SK-N-SH (cell line): ENCODE measurements around the gene VTN. TPM values are rescaled to one million over a fixed set of nuclear protein-coding genes. Genes with fewer than 3 reads are reported as not detected.

Experiments
- CTCF ChIA-PET: fragments of 300-600, 350-600 bp; formaldehyde crosslinking; extraction: SDS; loops from one replicate; lab custom pipeline; 2021; lab: Yijun Ruan, JAX
- POLR2A ChIA-PET: fragments of 350-600 bp; sonication (Branson Sonifier 250); formaldehyde crosslinking; extraction: SDS; loops from one replicate; lab custom pipeline; 2020; ENCODE audit warnings: antibody characterized with exemption, inconsistent platforms; lab: Yijun Ruan, JAX
- DNase-seq: peaks from one replicate; pipeline ENCODE4 v3.0.0; 2012
- H2AFZ ChIP-seq: fragments of 200-600 bp; sonication (generic); 2 replicates; pipeline ENCODE4 v1.8.1; 2016; ENCODE audit warnings: antibody characterized with exemption, mild to moderate bottlenecking, low read depth
- H3F3A ChIP-seq: fragments of 200-600 bp; sonication (generic); replicated peaks from 2 replicates; pipeline ENCODE3; 2016; ENCODE audit warnings: antibody characterized with exemption, mild to moderate bottlenecking; ENCODE audit not compliant: insufficient read depth
- H3K27ac ChIP-seq, 2 experiments: fragments of 200-500 bp in 1 of 2; fragments of 200-600 bp in 1 of 2; sonication (Bioruptor generic) in 1 of 2; sonication (generic), shearing (Covaris generic) in 1 of 2; 2 replicates each; pipeline versions ENCODE4 v1.5.1 to v1.6.1; 2014 to 2016; ENCODE audit warnings: low read depth in 2 of 2, inconsistent platforms in 1 of 2, low read length in 1 of 2, mild to moderate bottlenecking in 1 of 2, mixed read lengths in 1 of 2
- H3K27me3 ChIP-seq: fragments of 200-600 bp; sonication (generic), shearing (Covaris generic); 2 replicates; pipeline ENCODE4 v1.6.1; 2016; ENCODE audit warnings: mixed run types; ENCODE audit not compliant: insufficient read depth
- H3K36me3 ChIP-seq, 2 experiments: fragments of 200-500 bp in 1 of 2; fragments of 200-600 bp in 1 of 2; sonication (Bioruptor generic) in 1 of 2; sonication (generic) in 1 of 2; replicated peaks in 1 of 2; 2 replicates each; pipeline versions ENCODE3 to v1.5.1; 2014 to 2016; ENCODE audit warnings: low read length in 1 of 2, mild to moderate bottlenecking in 1 of 2; ENCODE audit not compliant: insufficient read depth in 2 of 2, control insufficient read depth in 1 of 2
- H3K4me1 ChIP-seq, 2 experiments: fragments of 200-500 bp in 1 of 2; fragments of 200-600 bp in 1 of 2; sonication (Bioruptor generic) in 1 of 2; sonication (generic), shearing (Covaris generic) in 1 of 2; 2 replicates each; pipeline versions ENCODE4 v1.5.1 to v1.6.1; 2014 to 2016; ENCODE audit warnings: low read depth in 1 of 2, low read length in 1 of 2, mixed run types in 1 of 2; ENCODE audit not compliant: insufficient read depth in 2 of 2, control insufficient read depth in 1 of 2
- H3K4me2 ChIP-seq: fragments of 200-600 bp; sonication (generic), shearing (Covaris generic); 2 replicates; pipeline ENCODE4 v1.6.1; 2017; ENCODE audit warnings: mixed run types
- H3K4me3 ChIP-seq, 2 experiments: fragments of 200-500 bp in 1 of 2; fragments of 200-600 bp in 1 of 2; sonication (Bioruptor generic) in 1 of 2; sonication (generic), shearing (Covaris generic) in 1 of 2; 2 replicates each; pipeline versions ENCODE4 v1.5.1 to v1.8.1; 2014 to 2016; ENCODE audit warnings: low read depth in 2 of 2, inconsistent platforms in 1 of 2, low read length in 1 of 2, mild to moderate bottlenecking in 1 of 2, mixed read lengths in 1 of 2, moderate library complexity in 1 of 2
- H3K79me2 ChIP-seq: fragments of 200-600 bp; sonication (generic); 2 replicates; pipeline ENCODE4 v1.8.1; 2017; ENCODE audit warnings: mild to moderate bottlenecking; ENCODE audit not compliant: insufficient read depth
- H3K9ac ChIP-seq: fragments of 200-600 bp; sonication (generic); 2 replicates; pipeline ENCODE4 v1.6.1; 2017; ENCODE audit warnings: mixed run types
- H3K9me2 ChIP-seq: fragments of 200-600 bp; sonication (generic); 2 replicates; pipeline ENCODE4 v1.6.1; 2017; ENCODE audit warnings: mixed run types
- H3K9me3 ChIP-seq: fragments of 200-600 bp; sonication (generic); 2 replicates; pipeline ENCODE4 v1.6.1; 2017; ENCODE audit warnings: mixed run types, mild to moderate bottlenecking, moderate library complexity
- H4K20me1 ChIP-seq: fragments of 200-600 bp; sonication (generic); 2 replicates; pipeline ENCODE4 v1.6.1; 2017; ENCODE audit warnings: mild to moderate bottlenecking, mixed run types; ENCODE audit not compliant: insufficient read depth
- ELF1 ChIP-seq: IDR thresholded peaks from 2 replicates; pipeline ENCODE4 v1.4.0; 2012
- EZH2phosphoT487 ChIP-seq: fragments of 200-600 bp; sonication (generic); IDR thresholded peaks from 2 replicates; pipeline ENCODE4 v1.6.1; 2017; ENCODE audit warnings: low read depth, mixed run types, mild to moderate bottlenecking, antibody characterized with exemption, moderate library complexity, borderline replicate concordance
- FOSL2 ChIP-seq: IDR thresholded peaks from 2 replicates; pipeline ENCODE4 v1.4.0; 2012; ENCODE audit warnings: low read depth, mild to moderate bottlenecking, moderate library complexity, borderline replicate concordance
- GATA2 ChIP-seq: sonication (generic); formaldehyde crosslinking; IDR thresholded peaks from 2 replicates; pipeline ENCODE4 v1.5.0; 2020; ENCODE audit warnings: mild to moderate bottlenecking, missing genetic modification reagents
- IRF3 ChIP-seq: fragments of 150-350 bp; IDR thresholded peaks from 2 replicates; pipeline ENCODE4 v1.6.1; 2016; ENCODE audit warnings: mild to moderate bottlenecking, low read depth, low read length
- MEF2A ChIP-seq: IDR thresholded peaks from 2 replicates; pipeline ENCODE4 v1.4.0; 2012; ENCODE audit warnings: low read depth, borderline replicate concordance
- POLR2AphosphoS5 ChIP-seq: IDR thresholded peaks from 2 replicates; pipeline ENCODE4 v1.6.1; 2012; ENCODE audit warnings: low read depth, low read length
- RAD21 ChIP-seq: IDR thresholded peaks from 2 replicates; pipeline ENCODE4 v1.6.1; 2012; ENCODE audit warnings: mild to moderate bottlenecking, low read length
- RXRA ChIP-seq: IDR thresholded peaks from 2 replicates; pipeline ENCODE4 v1.4.0; 2012; ENCODE audit warnings: low read depth, mild to moderate bottlenecking, borderline replicate concordance
- TCF12 ChIP-seq: IDR thresholded peaks from 2 replicates; pipeline ENCODE4 v1.4.0; 2012
- YY1 ChIP-seq: IDR thresholded peaks from 2 replicates; pipeline ENCODE4 v1.4.0; 2012; ENCODE audit warnings: low read depth, mild to moderate bottlenecking
- WGBS: methylation state at CpG from one replicate; pipeline ENCODE4 v1.1.6; 2017; ENCODE audit warnings: low lambda C conversion rate; 5-methylcytosine and 5-hydroxymethylcytosine counted together
- polyA plus RNA-seq, 3 experiments: library from polyadenylated mRNA; depleted of rRNA; stranded (reverse); fragments of >200 nt; gene quantifications; 2 replicates each; pipeline ENCODE4 v1.2.3, GENCODE V29; 2012
- TF ChIP-seq, protein P1 (sequence below): IDR thresholded peaks from 2 replicates; pipeline ENCODE4 v1.4.0; 2012; ENCODE audit warnings: low read depth, borderline replicate concordance
- TF ChIP-seq, protein P2 (sequence below): IDR thresholded peaks from 2 replicates; pipeline ENCODE4; 2012

Gene VTN
- polyA plus RNA-seq, 1 of the 3 experiments (the other 2 are of a cell fraction), result 1.2 TPM

DNA sequence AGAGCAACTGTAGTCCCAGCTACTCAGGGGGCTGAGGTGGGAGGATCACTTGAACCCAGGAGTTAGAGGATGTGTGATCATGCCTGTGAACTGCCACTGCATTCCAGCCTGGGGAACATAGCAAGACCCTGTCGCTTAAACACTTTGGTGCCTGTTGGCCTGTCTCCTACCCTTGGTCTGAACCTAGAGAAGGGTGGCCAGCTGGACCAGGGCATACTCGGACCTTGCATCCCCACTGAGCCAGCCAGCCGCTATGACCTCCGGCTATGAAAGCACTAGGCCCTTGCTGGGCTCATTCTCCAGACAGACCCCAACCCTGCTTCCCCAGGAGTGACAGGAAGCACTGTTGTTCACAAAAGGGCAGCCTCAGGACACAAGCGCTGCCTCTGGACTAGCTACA, 39.4 kb downstream of the VTN start:
- Histone ChIP-seq H3K4me3 (no peak overlapping the region), H3K9me2 (no peaks in the 10 kb centered on the region), H3K4me1 (peaks cover 9 to 11% of the 10 kb centered on the region in 2 experiments; a peak in 2 of 4 replicates), H3K36me3 (peaks cover 25 to 50% of the 10 kb centered on the region in 2 experiments), H3K27ac (no peak overlapping the region), H3K4me2 (no peak overlapping the region), H4K20me1 (peaks cover 6% of the 10 kb centered on the region; the same call in 1 of the 2 replicates), H3F3A (peaks cover 4% of the 10 kb centered on the region), H3K27me3 (no peaks in the 10 kb centered on the region), H2AFZ (no peak overlapping the region), H3K79me2 (peaks cover 42% of the 10 kb centered on the region), H3K9me3 (no peaks in the 10 kb centered on the region), H3K9ac (no peak overlapping the region)
- no peak for DNase-seq
- POLR2A ChIA-PET, result interaction anchor here (1.4 kb wide), 1 partner anchor 11 kb away, joined by 4 read pairs; no protein-coding TSS in a partner anchor
- CTCF ChIA-PET, result interaction anchor here (0.7 to 1.5 kb wide), 4 partner anchors 8 to 24 kb away, joined by 3 to 7 read pairs (median 4); no protein-coding TSS in a partner anchor
- WGBS, result 100% methylated on average over 2 of the region's 5 CpGs
- TF ChIP-seq ELF1, result no peak
- TF ChIP-seq RAD21, result no peak
- no peak for TF ChIP-seq RXRA
- TF ChIP-seq EZH2phosphoT487, result no peak
- TF ChIP-seq GATA2 (CRISPR knock-in tag), result no peak
- TF ChIP-seq FOSL2, result no peak
- TF ChIP-seq, protein P1, sequence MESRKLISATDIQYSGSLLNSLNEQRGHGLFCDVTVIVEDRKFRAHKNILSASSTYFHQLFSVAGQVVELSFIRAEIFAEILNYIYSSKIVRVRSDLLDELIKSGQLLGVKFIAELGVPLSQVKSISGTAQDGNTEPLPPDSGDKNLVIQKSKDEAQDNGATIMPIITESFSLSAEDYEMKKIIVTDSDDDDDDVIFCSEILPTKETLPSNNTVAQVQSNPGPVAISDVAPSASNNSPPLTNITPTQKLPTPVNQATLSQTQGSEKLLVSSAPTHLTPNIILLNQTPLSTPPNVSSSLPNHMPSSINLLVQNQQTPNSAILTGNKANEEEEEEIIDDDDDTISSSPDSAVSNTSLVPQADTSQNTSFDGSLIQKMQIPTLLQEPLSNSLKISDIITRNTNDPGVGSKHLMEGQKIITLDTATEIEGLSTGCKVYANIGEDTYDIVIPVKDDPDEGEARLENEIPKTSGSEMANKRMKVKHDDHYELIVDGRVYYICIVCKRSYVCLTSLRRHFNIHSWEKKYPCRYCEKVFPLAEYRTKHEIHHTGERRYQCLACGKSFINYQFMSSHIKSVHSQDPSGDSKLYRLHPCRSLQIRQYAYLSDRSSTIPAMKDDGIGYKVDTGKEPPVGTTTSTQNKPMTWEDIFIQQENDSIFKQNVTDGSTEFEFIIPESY, result no peak

GRCh38 chr17:28328325-28328724, 41.8 kb downstream of the VTN start:
- DNase-seq, result no peak
- Histone ChIP-seq H4K20me1 (no peaks in the 10 kb centered on the region; the same call in 1 of the 2 replicates), H3K36me3 (peaks cover 25 to 50% of the 10 kb centered on the region in 2 experiments), H3K4me1 (peaks cover 0 to 2% of the 10 kb centered on the region in 2 experiments; a peak in 1 of 4 replicates), H3K27me3 (no peaks in the 10 kb centered on the region), H3K9me2 (no peaks in the 10 kb centered on the region), H3K9ac (no peak overlapping the region), H3K4me2 (no peak overlapping the region), H3F3A (peaks cover 4% of the 10 kb centered on the region), H3K4me3 (no peak overlapping the region), H2AFZ (no peak overlapping the region), H3K27ac (no peak overlapping the region), H3K9me3 (no peaks in the 10 kb centered on the region), H3K79me2 (peaks cover 24% of the 10 kb centered on the region)
- CTCF ChIA-PET, result interaction anchor here (0.8 to 2.4 kb wide), 2 partner anchors 8 to 448 kb away, joined by 4 to 9 read pairs; no protein-coding TSS in a partner anchor
- POLR2A ChIA-PET, result no interaction called here
- TF ChIP-seq TCF12, result no peak
- TF ChIP-seq, protein P2, sequence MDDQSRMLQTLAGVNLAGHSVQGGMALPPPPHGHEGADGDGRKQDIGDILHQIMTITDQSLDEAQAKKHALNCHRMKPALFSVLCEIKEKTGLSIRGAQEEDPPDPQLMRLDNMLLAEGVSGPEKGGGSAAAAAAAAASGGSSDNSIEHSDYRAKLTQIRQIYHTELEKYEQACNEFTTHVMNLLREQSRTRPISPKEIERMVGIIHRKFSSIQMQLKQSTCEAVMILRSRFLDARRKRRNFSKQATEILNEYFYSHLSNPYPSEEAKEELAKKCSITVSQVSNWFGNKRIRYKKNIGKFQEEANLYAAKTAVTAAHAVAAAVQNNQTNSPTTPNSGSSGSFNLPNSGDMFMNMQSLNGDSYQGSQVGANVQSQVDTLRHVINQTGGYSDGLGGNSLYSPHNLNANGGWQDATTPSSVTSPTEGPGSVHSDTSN, result no peak
- no peak for TF ChIP-seq POLR2AphosphoS5
- TF ChIP-seq, protein P1, result no peak
- no peak for TF ChIP-seq IRF3
- TF ChIP-seq MEF2A, result no peak
- no peak for TF ChIP-seq GATA2 (CRISPR knock-in tag)
- no peak for TF ChIP-seq YY1
- WGBS, result 90% methylated on average over 4 of the region's 4 CpGs
